Dedifferentiated amniotic fluid mesenchymal stem cell (primary cell): ENCODE data around the gene HOXA13.

Experiments
- DNase-seq: peaks from one replicate; pipeline ENCODE4 v3.0.0-alpha.2; 2016; ENCODE audit errors: extremely low spot score

The HOXA13 gene

DNA sequence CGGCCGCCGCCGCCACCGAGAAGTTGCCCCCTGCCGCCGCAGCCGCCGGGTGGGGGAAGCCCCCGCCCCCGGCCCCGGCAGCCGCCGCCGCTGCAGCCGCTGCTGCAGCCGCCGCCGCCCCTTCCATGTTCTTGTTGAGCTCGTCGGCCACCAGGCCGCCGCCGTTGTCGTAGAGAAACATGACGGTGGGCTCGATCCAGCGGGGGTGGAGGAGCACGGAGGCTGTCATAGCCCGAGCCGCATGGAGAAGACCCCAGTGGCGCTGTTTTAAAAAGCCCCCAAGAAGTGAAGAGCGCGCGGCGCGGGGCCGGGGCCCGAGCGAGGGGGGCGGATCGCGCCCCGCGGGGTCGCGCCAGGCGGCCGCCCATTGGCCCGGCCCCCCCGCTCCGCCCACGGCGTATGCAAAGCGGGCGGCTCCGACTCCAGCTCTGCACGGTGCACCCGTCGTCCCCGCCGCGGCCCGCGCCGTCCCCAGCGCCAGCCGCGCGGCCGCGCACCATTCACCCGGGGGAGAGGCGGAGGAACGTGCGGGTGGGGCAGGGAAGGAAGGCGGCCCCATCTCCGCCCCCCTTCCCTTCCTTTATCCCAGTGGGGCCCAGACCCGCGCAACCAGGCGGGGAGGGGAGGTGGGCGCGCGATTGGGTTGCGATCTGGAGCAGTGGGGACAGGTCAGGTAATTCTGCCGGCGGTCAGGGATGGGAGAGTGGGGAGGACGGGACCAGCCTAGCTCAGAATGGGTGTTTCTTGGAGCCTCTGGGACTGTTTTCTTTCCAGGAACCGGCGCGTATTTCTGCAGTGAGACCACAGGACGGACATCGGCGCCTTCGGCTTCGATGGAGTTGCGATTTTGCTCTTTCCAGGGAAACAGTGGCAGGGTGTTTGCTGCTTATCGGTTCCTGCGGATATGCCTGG is at the start of gene HOXA13:
Gene HOXA13 (minus strand): TSS at position 243 of the 912 bp plus-strand sequence. CDS start 14 bp downstream, at position 229.
- no peak for DNase-seq

DNA sequence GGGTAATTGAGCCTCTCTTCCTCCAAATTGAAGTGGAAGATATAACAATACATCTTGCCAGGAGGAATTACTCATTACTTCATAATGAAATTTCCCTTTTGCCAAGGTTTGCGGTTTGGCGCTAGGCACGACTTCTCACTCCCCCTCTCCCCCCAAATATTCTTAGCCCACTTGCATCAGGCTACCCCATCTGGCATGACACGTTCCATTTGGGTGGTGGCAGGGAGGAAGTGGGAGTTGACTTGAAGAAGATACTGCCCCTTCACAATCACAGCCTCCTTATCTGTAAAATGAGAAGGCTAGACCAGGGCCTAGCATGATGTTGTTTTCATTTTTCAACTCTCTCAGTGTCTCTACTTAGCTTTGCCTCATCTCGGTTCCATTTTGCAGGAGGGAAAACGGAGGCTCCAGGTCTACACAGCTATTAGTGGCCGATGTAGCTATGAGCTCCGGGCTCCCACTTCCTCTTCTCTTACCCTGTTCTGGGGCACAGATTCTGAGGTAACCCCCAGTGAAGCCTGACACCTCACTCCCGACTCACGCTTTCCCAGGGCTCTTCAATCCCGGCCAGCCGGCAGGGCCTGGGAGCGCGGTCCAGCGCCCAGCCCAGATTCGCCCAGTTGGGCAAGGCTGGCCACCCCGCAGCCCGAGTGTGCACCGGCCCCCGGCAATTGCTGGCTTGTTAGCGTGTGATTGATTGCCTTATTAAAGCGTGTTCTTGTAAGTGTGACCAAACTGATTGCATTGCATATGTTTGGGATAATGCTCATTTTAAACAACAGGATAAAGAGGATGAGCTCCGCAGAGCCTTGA is 49.2 kb upstream of the HOXA13 start:
- DNase-seq = no peak

DNA sequence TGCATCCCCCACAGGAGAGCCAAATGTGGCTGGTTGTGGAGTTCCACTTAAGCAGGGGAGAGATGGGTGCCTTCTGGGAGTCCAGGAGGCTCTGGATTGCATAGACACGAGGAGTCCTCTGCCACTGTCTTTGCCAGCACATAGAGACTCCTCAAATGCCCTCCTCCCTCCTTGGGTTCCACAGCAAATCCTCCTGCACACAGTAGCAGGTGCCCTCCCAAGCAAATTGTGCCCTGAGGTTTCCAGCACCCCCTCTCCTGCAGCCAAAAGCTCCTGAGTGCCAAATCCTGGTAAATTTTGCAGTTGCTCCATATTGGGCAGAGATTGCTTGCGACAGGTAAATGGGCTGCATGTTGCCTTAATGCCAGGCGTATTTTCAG is 48.5 kb upstream of the HOXA13 start:
- DNase-seq = no peak

DNA sequence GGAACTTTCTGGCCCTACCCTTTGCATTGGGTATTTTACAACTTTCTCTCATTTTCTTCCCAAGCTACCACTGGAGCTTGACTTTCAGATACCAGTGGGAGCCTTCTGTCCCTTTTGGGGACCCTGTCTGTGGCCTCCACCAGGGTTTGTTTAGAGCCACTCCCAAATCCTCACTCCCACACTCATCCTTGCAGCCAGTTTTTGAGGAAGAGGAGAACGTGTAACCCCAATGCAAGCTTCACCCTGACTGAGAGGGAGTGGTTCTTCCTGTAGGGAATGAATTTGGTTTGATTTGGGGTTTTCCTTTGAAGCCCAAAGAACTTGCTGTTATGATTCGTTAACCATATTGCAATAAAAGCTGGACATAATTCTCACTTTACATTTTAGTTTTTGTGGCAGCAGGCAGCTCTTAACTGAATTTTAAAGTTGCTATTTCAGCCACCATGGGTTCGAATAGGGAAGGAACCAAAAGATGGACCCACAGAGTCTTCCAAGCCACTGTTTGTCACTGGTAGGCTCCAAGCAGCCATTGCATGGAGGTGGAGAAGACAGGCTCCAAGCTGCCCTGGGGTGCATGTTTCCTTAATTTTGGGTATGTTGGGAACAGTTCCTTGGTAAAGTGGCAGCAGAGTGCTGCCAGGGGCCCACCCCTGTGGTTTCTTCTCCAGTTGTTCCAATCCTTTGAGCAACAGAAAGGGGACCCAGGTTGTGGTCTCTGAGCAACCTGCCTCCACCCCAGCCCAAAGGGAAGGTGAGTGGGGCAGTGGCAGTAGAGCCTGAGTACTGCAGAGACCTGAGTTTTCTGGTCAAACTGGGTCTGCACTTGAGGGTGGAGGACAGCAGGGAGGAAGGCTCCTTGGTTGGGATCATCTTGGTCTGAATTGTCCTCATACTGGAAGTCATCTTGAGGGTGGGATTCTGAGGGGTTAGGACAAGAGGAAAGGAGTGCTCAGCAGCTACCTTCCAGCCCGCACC is 47.8 kb upstream of the HOXA13 start:
- no peak for DNase-seq

DNA sequence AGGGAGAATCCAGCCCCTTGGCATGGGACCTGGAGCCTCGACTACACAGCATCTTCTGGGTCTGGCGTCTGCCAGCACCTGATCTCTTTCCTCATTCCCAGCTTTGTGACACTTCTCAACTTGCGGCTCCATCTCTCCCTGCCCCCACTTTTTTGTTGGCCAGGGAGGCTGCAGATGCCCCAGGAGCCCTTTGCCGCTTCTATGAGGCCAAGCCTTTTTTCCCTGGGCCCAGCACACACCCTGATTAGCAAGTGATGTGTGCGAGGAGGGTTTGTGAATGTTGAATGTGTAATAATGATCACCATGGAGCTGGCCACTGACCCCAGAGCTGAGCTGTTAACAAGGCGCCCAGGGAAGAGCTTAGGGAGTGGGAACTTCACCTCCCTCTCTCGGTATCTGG is 47.1 kb upstream of the HOXA13 start:
- no peak for DNase-seq

DNA sequence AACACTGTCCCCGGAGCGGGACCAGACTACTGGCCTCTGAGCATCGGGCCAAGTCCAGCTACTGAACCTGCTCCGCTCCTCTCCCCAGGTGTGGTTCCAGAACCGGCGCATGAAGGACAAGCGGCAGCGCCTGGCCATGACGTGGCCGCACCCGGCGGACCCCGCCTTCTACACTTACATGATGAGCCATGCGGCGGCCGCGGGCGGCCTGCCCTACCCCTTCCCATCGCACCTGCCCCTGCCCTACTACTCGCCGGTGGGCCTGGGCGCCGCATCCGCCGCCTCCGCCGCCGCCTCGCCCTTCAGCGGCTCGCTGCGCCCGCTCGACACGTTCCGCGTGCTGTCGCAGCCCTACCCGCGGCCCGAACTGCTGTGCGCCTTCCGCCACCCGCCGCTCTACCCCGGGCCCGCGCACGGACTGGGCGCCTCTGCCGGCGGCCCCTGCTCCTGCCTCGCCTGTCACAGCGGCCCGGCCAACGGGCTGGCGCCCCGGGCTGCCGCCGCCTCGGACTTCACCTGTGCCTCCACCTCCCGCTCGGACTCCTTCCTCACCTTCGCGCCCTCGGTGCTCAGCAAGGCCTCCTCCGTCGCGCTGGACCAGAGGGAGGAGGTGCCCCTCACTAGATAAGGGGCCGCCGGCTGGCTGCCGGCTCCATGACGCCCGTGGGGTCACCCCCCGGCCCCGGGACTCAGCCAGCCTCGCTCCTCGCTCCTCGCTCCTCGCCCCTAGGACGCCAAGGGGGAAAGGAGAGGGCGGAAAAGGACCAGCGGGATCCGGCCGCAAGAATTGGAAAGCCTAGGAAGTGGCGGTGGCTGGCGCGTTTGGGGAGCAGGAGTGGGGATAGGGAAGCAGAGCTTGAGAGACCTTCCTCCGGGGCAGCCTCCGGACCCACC is 46.2 kb upstream of the HOXA13 start:
- DNase-seq = no peak

DNA sequence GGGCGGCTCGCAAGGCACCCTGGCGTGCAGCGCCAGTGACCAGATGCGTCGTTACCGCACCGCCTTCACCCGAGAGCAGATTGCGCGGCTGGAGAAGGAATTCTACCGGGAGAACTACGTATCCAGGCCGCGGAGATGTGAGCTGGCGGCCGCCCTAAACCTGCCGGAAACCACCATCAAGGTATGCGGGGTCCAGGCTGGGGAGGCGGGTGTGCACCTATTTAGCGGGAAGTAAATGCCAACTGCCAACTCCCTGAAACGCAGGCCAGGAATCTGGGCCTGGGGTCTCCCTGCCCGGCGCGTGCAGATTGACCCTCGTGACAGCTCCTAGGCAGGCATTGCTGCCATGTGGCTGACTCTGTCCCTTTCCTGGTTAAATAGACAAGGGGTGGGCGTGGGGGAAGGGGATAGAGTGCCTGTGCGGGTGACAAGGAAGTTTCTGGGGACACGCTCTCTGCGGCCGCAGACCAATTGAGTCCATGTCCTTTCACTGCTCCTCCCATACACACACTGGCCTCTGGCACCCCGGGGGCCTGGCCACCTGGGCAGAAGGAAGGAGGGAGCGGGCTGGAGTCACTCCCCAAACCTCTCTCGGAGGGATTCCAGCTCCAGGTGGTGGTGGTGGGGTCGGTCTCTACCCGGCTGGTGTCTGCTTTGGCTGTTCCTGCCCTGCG is 45.4 kb upstream of the HOXA13 start:
- DNase-seq = no peak

DNA sequence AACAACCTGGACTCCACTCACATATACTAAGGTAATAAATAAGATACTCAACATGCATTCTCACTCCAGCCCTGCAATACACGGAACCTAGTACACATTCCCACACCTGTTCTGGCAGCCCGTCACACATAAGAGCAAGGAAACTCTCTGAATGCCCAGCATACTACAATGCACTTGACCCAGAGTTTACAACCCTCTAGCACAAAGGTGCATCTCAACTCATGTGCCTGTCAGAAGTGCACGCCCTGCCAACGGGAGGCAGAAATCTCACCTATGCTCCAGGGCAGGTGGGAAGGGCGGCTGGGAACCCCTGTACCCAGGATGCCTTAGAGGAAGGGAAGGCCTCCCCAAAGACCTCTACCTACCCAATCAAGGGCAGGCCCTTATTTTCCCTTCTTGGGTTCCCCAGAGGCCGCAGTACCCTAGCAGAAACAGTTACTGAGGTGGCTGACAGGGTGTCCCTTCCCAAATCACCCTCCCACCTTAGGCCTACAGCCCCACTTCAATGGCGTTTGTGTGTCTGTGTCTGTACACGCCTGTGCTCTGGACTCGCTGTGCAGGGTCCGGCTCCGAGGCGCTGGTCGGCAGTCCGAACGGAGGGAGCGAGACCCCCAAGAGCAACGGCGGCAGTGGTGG is 44.7 kb upstream of the HOXA13 start:
- DNase-seq = no peak

DNA sequence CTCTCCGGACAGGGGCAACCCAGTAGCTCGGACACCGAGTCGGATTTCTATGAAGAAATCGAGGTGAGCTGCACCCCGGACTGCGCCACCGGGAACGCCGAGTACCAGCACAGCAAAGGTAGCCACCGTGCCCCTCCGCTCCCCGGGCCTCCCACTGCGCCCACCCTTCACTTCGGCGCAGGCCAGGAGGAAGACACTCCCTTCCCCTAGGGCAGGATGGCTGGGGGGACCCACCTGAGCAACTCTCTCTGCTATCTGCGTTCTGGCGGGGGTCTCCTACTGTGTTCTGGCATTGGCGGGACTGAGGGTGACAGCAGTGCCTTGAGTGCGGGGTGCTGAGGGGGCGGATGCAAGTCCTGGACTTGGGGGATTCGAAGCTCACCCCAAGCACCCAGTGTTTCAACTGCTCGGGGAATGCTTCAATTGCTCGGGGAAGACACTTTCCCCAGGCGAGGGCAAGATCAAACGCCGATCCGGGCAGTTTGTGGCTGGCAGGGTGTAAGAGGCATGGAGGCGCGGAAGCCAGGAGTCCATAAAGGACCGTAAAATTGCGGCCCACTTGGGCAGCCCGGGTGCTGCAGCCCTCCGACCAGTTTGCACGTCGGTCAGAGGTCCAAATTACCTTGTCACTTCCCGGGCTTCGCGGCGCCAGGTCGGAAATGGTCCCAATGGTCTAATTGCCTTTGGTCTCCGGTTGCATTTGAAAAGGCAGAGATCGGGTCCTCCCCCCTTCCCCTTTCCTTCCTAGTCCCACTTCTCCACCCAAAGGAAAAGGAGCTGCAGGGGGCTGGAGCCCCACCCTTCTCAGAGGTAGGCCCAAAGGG is 43.7 kb upstream of the HOXA13 start:
- no peak for DNase-seq

DNA sequence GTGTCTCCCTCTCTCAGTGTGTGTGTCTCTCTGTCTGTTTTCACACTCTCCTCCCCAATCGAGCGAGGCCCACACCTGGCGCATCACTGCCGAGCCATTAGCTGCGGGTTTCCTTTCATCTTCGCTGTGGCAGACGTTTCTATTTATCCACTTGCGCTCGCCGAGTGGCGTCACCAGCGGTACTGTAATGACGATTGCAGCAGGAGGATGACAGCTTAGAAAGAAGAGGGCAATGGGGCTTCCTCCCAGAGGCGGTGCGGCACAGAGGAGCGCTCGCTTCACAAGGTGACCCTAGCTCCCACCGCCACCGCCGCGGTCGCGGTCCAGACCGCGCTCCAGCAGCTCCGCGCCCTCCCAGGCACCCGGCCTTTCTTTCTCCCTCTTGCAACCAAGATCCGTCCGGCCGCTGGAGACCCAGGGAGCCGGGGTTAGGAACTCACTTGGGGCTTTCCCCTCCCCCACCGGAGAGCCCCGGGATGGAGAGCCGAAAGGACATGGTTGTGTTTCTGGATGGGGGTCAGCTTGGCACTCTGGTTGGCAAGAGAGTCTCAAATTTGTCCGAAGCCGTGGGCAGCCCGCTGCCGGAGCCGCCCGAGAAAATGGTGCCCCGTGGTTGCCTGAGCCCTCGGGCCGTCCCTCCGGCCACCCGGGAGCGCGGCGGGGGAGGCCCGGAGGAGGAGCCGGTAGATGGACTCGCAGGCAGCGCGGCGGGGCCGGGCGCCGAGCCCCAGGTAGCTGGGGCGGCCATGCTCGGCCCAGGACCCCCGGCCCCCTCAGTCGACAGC is 42.9 kb upstream of the HOXA13 start, which contains the start of gene EVX1:
Gene EVX1 (plus strand): TSS at position 248 of the 785 bp plus-strand sequence. CDS start 229 bp downstream, at position 477.
- DNase-seq = no peak

DNA sequence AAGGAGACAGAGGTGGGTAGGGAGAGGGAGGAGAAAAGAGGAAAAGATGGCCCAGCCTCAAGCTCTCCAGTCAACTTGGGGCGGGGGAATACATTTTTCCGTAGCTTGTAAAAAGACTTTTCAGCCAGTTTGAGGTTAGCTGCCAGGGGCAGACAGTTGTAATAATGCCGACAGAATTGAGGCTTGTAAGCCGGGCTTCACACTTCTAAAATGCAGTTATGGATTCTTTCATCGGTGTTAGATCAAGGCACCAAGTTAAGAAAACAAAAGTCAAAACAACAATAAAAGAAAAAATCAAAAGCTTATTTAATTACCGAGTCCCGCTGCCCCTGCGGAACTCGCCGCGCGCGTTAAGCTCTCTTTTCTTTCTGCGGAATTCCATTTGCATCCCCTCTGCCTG is 42.3 kb upstream of the HOXA13 start:
- no peak for DNase-seq

DNA sequence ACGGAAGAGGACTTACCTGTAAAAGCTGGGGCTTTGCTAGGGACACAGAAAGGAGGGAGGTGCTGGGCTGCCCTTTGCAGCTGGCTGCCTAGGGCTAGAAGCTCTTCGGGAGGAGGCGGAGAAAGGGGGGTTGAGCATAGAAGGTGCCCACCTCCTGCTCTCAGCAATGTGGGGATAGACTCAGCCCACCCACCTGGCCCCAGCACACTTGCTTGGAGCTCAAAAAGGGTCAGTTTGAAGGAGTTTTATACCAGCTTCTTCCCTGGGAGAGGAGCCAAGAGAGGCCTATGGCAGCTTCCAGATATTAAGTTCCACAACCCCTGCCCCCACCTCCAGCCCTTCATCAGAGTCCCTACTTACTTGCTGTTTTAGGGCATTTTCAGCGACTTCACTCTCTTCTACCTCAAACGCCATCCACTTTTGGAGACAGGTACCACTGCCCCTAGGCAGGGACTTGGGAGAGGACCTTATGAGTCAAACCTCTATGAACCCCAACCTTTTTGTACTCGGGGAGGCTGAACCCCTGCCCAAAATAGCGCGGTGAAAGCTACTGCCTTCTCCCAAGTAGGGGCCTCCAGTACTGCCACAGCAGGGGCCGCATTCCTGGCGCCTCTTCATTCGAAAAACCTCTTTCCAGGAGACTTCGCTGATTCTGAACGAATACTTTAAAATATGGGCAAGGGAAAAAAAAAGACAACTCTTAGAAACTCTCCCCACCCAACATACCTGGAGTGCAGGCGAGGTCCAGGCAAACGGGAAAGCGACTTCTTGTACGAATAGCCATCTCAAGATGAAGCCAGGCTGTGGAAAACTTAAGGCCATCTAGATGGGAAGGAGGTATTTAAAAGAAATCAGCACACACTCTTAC is 41.5 kb upstream of the HOXA13 start:
- no peak for DNase-seq

DNA sequence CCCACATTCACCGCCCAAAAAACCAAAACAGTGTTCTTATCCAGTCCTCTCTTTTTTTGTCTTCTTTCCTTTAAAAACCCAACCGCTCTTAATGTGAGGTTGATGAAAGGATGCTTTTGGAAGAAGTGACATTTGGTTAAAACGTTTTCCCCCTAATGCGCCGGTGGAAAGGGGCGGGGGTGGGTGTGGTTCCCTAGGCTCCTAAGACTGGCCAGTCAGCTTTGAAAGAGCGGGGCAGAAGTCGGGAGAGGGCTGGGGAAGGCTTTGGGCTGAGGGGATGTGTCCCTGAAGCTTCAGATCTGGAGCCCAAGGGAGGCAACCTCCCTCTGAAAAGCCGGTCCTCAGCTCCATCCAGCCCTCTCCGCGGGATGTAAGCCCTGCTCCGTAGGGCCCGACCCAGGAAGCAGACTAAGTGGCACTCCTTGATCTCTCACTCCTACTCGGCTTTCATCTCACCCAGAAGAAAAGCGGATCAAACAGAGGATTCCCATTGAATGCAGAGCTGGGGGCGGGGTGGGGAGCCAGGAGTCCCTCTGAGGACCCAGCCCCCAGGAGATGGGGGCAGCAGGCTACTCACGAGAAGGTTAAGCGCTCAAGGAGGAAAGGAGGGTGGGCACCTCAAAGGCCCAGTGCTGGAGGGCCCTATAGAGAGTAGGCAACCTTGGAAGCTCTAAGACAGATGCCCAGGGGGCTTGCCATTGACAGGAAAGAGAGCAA is 40.3 kb upstream of the HOXA13 start:
- no peak for DNase-seq

DNA sequence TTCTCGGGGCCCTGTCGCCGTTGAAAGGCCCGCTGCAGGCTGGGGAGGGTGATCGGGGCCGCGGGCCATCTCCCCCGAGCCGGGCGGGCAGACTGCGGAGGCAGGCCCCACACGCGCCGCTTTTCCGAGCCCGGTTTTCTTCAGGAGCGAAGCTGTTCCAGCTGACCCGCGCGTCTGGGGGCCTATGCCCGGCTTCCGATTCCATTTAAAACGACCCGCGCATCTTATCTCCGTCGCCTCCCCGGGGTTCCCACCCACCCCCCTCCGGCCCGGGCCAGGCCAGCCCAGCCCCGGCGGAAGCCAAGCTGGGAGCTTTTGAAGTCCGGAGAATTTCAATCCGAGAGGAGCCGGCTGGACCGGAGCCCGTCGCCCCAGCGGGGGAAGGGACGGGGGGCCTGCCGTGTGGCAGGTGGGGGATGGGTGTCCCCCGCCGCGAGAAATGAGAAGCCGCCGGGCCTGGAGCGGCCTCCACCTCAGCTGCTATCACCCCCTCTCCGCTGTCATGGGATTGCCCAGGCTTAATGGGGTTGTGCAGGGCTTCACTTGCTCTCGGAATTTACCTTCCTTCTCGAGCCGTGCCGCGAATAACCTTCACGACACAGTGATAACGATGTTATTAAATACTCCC is 39.6 kb upstream of the HOXA13 start:
- no peak for DNase-seq

DNA sequence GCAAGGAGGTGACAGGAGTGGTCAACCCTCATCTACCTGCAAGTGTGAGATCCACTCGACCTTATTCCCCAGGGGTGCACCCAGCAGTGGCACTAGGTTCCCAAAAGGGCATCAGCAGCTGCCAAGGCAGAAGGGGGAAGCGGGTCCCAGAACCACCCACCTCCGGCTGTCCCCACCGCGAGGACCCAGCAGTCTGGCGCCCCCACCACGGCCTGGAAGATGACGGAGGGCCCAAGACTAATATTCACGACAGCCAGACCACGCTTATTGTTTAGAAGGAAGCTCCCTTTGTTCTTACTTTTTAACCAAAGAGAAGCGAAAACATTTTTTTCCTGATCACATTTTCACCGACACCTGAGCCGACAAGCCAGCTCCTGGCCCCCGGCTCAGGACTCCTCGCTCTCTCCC is 39.1 kb upstream of the HOXA13 start:
- no peak for DNase-seq
